NB4 (cell line): Measurements from ENCODE around the gene KLRC3.
A peak's percentile ranks its signal among the peaks of the same experiment; 100 is the strongest.
"Not testable (repeated sequence)": the region's sequence is repeated elsewhere in the genome, so short reads cannot be mapped to it uniquely, and the experiment has no call there.

Experiments used
- DNase-seq: peaks from one replicate; pipeline ENCODE4 v3.0.0; 2010; ENCODE audit warnings: low read depth
- H3K4me3 ChIP-seq: one replicate; pipeline ENCODE4 v1.5.1; 2011; ENCODE audit warnings: mild to moderate bottlenecking, low read depth, low read length, moderate library complexity
- CTCF ChIP-seq: IDR thresholded peaks from one replicate; pipeline ENCODE4 v1.5.1; 2012; ENCODE audit warnings: low read depth, low read length
- MYC ChIP-seq: IDR thresholded peaks from 2 replicates; pipeline ENCODE4 v1.6.1; 2011; ENCODE audit warnings: low read depth, low read length
- POLR2A ChIP-seq: IDR thresholded peaks from 2 replicates; pipeline ENCODE4 v1.6.1; 2011; ENCODE audit warnings: mild to moderate bottlenecking; ENCODE audit not compliant: insufficient read length; ENCODE audit errors: extremely low read depth
- TF ChIP-seq, protein P1 (sequence below): IDR thresholded peaks from 2 replicates; pipeline ENCODE4 v1.6.1; 2011; ENCODE audit warnings: low read depth, low read length

Gene KLRC3

GRCh38 chr12:10397296-10397695 is 23.1 kb downstream of the KLRC3 start:
- H3K4me3 ChIP-seq = peak overlapping the region; percentile 69
- peak; percentile 70 for DNase-seq
- TF ChIP-seq CTCF (no peak), POLR2A (no peak), MYC (no peak)
- TF ChIP-seq, protein P1, sequence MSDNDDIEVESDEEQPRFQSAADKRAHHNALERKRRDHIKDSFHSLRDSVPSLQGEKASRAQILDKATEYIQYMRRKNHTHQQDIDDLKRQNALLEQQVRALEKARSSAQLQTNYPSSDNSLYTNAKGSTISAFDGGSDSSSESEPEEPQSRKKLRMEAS = no peak

- H3K4me3 ChIP-seq = peak overlapping the region; percentile 69
These were observed 24.2 kb downstream of the KLRC3 start for GRCh38 chr12:10396176-10396575.

DNA sequence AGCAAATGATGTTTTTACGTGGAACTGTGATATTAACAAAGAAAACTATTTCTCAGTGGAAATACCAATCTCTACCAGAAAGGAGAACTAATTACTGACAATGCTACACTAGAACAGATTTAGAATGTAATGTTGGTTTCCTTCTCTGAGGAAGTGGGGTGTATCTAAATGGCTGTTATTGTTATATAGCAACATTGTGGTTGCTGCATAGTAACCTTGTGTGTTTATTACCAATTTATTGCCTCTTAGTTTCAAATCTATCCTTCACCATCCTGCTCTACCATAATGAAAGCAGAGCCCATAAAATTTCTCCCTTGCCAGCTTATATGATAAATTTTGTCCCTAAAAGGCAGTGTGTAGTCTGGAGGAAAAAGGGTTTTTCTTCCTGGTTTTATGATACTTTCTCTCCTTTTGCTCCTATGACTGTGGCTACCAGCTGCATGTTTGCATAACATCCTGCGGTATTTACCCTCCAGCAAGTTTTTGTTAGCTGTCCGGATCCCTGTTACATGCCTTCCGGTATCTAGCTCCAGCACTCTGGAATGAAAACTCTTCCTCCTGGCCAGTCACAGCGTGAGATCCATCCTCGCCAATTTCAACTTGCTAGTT is 24.9 kb downstream of the KLRC3 start:
- no peak for TF ChIP-seq POLR2A
- TF ChIP-seq MYC = 0 out of 2 replicates have a peak, but pooled peaks have one; percentile 12
- DNase-seq = peak; percentile 90

More at GRCh38 chr12:10396176-10396575, 24.2 kb downstream of the KLRC3 start:
- peak; percentile 33 for DNase-seq

GRCh38 chr12:10394531-10395152 is 25.8 kb downstream of the KLRC3 start:
- DNase-seq, H3K4me3 ChIP-seq: not testable (repeated sequence)

More for the DNA sequence above, 24.9 kb downstream of the KLRC3 start:
- peak overlapping the region; percentile 69 for H3K4me3 ChIP-seq

DNA sequence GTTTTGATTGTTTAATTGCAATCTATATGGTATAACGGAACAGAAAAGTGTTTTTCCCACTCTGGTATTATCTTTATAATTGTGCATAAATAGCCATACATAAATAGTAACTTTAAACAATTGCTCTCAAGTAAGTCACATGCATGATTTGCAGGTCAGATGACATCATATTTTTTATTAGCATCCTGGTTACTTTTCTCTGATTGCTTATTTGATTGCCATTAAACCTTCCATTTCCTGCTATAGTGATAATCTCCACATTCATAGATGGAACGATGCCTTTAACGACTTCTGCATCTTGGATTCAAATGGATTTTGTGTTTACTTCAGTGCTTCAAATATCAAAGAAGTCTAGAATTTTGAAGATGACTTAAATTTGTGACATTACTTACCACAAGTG is 27.1 kb downstream of the KLRC3 start:
- no peak overlapping the region for H3K4me3 ChIP-seq
- TF ChIP-seq CTCF (no peak), MYC (no peak)
- DNase-seq = no peak

DNA sequence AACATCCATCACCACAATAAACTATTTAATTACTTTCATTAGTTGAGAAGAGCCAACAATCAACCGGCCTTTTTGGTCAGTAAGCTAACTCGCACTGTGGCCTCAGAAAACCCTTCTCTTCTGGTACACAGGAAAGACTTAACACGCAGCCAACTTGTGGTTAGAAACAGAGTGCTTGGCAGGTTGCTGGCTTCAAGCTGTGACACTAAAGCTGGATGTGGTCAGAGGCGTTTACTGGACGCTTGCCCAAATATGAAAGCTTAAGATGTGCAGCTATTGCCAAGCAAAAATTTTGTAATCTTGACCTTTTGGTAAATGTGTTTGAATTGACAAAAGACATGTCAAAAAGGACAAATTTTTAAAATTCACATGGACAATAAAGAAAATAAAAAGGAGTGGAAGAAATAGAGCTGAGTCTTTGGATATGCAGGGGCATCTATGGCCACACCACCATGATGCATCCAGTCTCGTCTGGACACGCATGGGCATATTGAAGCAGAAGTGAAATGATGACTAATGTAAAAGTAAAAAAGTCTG is 27.9 kb downstream of the KLRC3 start:
- TF ChIP-seq POLR2A = no peak
- TF ChIP-seq, protein P1 = 0 out of 2 replicates have a peak, but pooled peaks have one; percentile 8
- TF ChIP-seq MYC = peak; percentile 73; the same call in 1 of the 2 replicates
- DNase-seq = peak; percentile 95
- peak overlapping the region; percentile 22 for H3K4me3 ChIP-seq

DNA sequence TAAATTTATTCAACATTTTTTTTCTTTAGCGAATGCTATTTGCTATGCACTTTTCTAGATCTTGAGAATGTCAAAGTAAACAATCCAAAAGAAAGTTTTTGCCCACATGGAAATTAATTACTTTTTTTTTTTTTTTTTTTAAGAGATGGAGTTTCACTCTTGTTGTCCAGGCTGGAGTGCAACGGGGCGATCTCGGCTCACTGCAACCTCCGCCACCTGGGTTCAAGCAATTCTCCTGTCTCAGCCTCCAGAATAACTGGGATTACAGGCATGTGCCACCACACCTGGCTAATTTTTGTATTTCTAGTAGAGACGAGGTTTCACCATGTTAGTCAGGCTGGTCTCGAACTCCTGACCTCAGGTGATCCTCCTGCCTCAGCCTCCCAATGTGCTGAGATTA is 29.4 kb downstream of the KLRC3 start:
- not testable (repeated sequence) for H3K4me3 ChIP-seq, DNase-seq

- TF ChIP-seq MYC (no peak), CTCF (no peak), POLR2A (no peak)
- TF ChIP-seq, protein P1 = no peak
- no peak for DNase-seq
- H3K4me3 ChIP-seq = no peak within 1 kb of the TSS
These were observed 30.5 kb downstream of the KLRC3 start, which contains the start of gene KLRK1 for GRCh38 chr12:10389904-10390303. KLRK1 (minus strand) TSS chr12:10390041; CDS start chr12:10388810, 1,231 bp downstream.
